Nephron progenitor cell (in vitro differentiated cells): ENCODE results near the gene PSME2.
A peak's percentile ranks its signal among the peaks of the same experiment; 100 is the strongest.

Experiments
- DNase-seq: peaks from one replicate; pipeline ENCODE4 v3.0.0; 2021
- H3K27ac Mint-ChIP-seq: 2 replicates; pipeline ENCODE4 v1.8.0; 2021; ENCODE audit warnings: mild to moderate bottlenecking, moderate library complexity, mixed read lengths
- H3K27me3 Mint-ChIP-seq: 2 replicates; pipeline ENCODE4 v1.8.0; 2021; ENCODE audit warnings: mild to moderate bottlenecking, low read depth, mixed read lengths; ENCODE audit not compliant: poor library complexity
- H3K36me3 Mint-ChIP-seq: 2 replicates; pipeline ENCODE4 v1.8.0; 2021; ENCODE audit warnings: low read depth, mixed read lengths
- H3K4me1 Mint-ChIP-seq: 2 replicates; pipeline ENCODE4 v1.8.0; 2021; ENCODE audit warnings: mixed read lengths
- H3K4me3 Mint-ChIP-seq: 2 replicates; pipeline ENCODE4 v1.8.0; 2021; ENCODE audit warnings: mild to moderate bottlenecking, moderate library complexity, mixed read lengths
- H3K9me3 Mint-ChIP-seq: 2 replicates; pipeline ENCODE4 v1.8.0; 2021; ENCODE audit warnings: mild to moderate bottlenecking, moderate library complexity, mixed read lengths
- TF ChIP-seq, protein P1 (sequence below): fragments of 200-600 bp; sonication (generic); IDR thresholded peaks from 2 replicates; pipeline ENCODE4 v1.5.0; 2021; ENCODE audit warnings: antibody characterized with exemption

Gene PSME2

DNA sequence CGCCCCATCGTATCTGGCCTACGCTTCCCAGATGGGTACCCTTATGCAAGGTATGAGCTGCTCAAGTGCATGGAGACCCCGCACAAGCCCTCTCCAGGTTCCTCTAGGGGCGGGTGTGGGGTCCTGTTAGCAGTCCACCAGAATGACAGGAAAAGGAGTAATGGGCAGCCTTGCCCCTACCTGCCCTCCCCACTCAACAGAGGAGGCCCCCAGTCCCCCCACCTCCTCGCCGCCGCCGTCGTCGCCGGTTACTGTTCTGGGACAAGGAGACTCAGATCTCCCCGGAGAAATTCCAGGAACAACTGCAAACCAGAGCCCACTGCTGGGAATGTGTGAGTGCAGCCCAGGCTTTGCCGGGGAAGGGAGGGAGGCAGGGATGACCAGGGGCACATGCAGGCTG lies 31.5 kb upstream of the PSME2 start:
- H3K9me3 Mint-ChIP-seq = no peaks in the 10 kb centered on the region
- H3K4me1 Mint-ChIP-seq = peaks cover 28% of the 10 kb centered on the region
- no peak for DNase-seq
- H3K27ac Mint-ChIP-seq = peak overlapping the region; percentile 82
- no peak overlapping the region for H3K4me3 Mint-ChIP-seq
- TF ChIP-seq, protein P1, sequence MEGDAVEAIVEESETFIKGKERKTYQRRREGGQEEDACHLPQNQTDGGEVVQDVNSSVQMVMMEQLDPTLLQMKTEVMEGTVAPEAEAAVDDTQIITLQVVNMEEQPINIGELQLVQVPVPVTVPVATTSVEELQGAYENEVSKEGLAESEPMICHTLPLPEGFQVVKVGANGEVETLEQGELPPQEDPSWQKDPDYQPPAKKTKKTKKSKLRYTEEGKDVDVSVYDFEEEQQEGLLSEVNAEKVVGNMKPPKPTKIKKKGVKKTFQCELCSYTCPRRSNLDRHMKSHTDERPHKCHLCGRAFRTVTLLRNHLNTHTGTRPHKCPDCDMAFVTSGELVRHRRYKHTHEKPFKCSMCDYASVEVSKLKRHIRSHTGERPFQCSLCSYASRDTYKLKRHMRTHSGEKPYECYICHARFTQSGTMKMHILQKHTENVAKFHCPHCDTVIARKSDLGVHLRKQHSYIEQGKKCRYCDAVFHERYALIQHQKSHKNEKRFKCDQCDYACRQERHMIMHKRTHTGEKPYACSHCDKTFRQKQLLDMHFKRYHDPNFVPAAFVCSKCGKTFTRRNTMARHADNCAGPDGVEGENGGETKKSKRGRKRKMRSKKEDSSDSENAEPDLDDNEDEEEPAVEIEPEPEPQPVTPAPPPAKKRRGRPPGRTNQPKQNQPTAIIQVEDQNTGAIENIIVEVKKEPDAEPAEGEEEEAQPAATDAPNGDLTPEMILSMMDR = no peak
- peaks cover 41% of the 10 kb centered on the region for H3K36me3 Mint-ChIP-seq
- H3K27me3 Mint-ChIP-seq = peaks cover 1% of the 10 kb centered on the region

DNA sequence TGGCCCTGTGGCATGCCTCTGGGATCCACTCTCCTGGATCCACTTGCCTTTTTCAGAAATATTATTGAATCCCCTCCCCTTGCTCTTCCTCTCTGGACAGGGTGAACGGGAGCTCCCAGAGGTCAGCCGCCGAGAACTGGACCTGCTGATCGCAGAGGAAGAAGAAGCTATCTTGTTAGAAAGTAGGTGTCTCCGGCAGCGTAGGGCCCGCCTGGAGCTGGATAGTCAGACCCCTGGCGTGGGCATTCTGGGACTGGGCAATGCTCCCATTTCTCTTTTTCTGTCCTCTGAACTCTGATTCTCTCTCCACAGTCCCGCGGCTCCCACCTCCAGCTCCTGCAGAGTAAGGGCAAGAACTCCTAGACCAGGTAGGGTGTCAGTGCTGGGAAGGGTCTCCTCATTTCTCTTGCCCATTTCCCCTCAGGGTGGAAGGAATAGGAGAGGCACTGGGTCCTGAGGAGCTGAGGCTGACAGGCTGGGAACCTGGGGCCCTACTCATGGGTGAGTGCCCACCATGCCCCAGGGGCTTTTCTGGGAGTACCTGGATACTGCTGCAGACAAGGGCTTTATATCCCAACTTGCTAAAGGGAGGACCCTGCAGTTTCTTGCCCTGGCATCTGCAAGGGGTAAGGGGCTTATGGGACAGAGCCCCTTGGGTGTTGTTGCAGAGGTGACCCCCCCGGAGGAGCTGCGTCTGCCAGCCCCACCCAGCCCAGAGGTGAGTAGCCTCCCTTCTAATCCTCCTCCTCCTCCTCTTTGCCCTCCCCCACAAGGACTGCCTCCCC lies 30.8 kb upstream of the PSME2 start:
- Mint-ChIP-seq H3K27ac (peak overlapping the region; percentile 90), H3K4me1 (peaks cover 31% of the 10 kb centered on the region), H3K36me3 (peaks cover 42% of the 10 kb centered on the region), H3K27me3 (peaks cover 5% of the 10 kb centered on the region), H3K9me3 (no peaks in the 10 kb centered on the region), H3K4me3 (no peak overlapping the region)
- TF ChIP-seq, protein P1 = no peak
- DNase-seq = no peak

GRCh38 chr14:24176599-24176998 lies 30.2 kb upstream of the PSME2 start:
- DNase-seq = no peak
- H3K9me3 Mint-ChIP-seq = no peaks in the 10 kb centered on the region
- TF ChIP-seq, protein P1 = no peak
- H3K27ac Mint-ChIP-seq = peak overlapping the region; percentile 90
- H3K36me3 Mint-ChIP-seq = peaks cover 42% of the 10 kb centered on the region
- H3K4me1 Mint-ChIP-seq = peaks cover 35% of the 10 kb centered on the region
- H3K27me3 Mint-ChIP-seq = peaks cover 7% of the 10 kb centered on the region
- no peak overlapping the region for H3K4me3 Mint-ChIP-seq

DNA sequence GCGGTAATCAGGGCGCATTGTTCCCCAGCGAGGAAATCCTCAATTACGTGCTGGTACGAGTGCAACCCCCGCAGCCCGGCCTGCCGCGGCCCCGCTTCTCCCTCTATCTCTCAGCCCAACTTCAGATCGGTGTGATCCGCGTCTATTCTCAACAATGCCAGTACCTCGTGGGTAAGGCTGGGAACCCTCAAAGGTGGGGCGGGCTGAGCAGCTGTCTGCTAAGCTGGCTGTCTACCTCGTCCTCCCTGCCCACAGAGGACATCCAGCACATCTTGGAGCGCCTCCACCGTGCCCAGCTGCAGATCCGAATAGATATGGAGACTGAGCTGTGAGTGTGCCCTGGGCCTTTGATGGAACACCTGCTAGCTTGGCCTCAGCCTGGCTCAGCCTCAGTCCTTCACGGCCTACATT lies 26.5 kb upstream of the PSME2 start:
- DNase-seq = no peak
- H3K4me1 Mint-ChIP-seq = peaks cover 39% of the 10 kb centered on the region
- peaks cover 39% of the 10 kb centered on the region for H3K36me3 Mint-ChIP-seq
- H3K4me3 Mint-ChIP-seq = peak overlapping the region; percentile 84
- TF ChIP-seq, protein P1 = no peak
- H3K27ac Mint-ChIP-seq = no peak overlapping the region
- H3K9me3 Mint-ChIP-seq = no peaks in the 10 kb centered on the region
- H3K27me3 Mint-ChIP-seq = peaks cover 14% of the 10 kb centered on the region

DNA sequence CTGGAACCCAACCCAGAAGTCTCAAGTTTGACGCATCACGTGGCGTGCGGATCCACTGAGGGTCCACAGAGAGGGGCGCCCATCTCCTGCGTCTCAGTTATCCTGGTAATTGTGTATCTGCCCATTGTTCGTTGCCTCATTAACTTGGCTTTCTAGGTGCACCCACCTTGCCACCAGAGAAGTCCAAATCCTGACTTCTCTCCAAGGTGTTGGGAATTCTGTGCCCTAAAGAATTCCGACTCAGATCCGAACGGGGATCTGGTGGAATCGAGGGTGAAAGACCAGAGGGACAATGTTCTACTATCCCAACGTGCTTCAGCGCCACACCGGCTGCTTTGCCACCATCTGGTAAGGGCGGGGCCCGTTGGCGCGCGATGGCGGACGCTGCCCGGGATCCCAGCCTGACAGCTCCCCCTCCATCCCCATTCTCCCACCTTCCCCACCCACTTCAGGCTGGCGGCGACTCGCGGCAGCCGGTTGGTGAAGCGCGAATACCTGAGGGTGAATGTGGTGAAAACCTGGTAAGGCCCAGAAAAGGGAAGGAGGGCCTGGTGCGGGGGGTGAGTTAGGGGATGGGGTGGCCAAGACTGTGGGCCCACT lies 26.0 kb upstream of the PSME2 start:
- Mint-ChIP-seq H3K4me1 (peaks cover 39% of the 10 kb centered on the region), H3K27ac (no peak overlapping the region), H3K9me3 (no peaks in the 10 kb centered on the region), H3K4me3 (peak overlapping the region; percentile 84), H3K27me3 (peaks cover 14% of the 10 kb centered on the region), H3K36me3 (peaks cover 41% of the 10 kb centered on the region)
- TF ChIP-seq, protein P1 = no peak
- DNase-seq = no peak
